Measurements from ENCODE around the gene GBGT1.

Gene GBGT1

GRCh38 chr9:133113949-133114885, 49.5 kb downstream of the GBGT1 start:
- DNase-seq (ENCODE audit: low read depth) = no peak

DNA sequence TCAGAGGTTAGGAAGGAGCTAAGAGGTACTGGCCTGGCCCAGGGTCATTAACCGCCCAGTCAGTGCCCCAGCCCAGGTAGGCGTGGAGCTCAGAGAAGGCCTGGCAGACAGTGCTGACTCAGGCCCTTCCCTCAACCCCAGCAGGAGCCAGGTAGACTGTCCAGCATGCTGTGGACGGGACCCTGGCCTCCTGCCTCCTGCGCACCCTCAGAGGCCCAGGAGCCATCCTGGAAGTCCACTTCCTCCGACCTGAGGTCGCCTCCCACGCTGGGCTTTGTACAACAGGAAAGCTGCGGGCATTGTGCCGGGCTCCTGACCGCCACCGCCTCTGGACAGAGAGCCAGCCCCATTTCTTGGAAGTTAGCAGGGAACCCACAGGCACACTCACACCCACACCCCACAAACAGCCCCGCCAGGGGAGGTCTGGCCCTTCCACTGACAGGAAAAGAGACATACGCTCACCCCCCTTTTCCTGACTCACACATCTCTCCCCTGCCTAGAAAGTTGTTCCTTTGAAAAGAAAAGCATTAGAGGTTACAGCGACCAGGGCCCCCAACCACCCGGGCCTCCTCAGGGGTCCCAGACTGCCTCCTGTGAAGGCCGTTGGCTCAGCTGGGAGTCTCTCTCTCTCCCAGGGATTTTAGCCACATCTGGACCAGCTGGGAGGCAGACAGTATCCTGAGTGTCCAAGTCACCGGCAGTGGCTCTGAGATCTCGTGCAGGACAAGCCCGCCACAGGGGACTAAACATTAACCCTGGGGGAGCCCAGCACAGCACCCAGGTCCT, 50.4 kb downstream of the GBGT1 start:
- no peak for DNase-seq (ENCODE audit: low read depth)

- DNase-seq (ENCODE audit: low read depth) = no peak
These were observed 51.1 kb downstream of the GBGT1 start for GRCh38 chr9:133112663-133113026.

- no peak for DNase-seq (ENCODE audit: low read depth)
These were observed 51.7 kb downstream of the GBGT1 start for GRCh38 chr9:133111808-133112662.

- no peak for DNase-seq (ENCODE audit: low read depth)
These were observed 53.6 kb downstream of the GBGT1 start for GRCh38 chr9:133109931-133110650.

DNA sequence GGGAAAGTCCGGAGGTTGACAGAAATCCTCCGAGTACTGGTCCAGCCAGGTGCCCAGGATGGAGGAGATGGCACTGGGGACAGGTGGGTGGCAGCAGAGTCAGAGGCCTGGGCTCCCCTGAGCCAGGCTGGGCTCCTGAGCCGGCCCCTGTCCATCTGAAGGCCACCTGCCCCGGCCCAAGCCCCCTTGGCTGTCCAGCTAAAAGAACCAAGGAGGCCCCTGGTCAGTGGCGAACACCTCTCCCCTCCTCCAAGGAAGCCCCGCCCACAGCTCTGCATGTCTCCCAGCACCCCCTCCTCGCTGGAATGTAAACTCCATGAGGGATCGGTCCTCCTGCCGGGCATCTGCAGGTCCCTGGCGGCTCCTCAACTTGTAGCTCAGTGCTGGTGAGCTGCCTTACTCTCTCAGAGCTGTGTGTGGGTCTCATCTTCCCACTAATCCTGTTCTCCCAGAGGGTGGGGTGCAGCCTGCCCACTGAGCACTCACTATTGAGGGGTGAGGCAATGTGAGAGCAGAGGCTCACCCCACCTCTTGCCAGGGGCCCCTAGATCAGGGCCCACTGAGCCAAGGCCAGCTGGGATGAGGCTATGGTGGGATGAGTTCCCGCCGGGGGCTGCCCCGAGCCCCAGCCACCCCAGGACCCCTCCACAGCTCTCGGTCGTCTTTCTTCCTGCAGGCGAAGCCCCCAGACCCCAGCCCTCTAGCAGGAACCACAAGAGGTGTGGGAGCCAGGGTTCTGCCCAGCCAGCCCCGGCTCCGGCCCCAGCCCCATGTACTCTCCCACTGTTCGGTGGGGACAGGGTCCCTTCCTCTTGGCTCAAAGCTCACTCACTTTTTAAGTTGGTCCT, 54.7 kb downstream of the GBGT1 start:
- DNase-seq (ENCODE audit: low read depth) = no peak

- no peak for DNase-seq (ENCODE audit: low read depth)
These were observed 55.5 kb downstream of the GBGT1 start for GRCh38 chr9:133107961-133108793.

GRCh38 chr9:133107245-133107722, 56.4 kb downstream of the GBGT1 start:
- no peak for DNase-seq (ENCODE audit: low read depth)

DNA sequence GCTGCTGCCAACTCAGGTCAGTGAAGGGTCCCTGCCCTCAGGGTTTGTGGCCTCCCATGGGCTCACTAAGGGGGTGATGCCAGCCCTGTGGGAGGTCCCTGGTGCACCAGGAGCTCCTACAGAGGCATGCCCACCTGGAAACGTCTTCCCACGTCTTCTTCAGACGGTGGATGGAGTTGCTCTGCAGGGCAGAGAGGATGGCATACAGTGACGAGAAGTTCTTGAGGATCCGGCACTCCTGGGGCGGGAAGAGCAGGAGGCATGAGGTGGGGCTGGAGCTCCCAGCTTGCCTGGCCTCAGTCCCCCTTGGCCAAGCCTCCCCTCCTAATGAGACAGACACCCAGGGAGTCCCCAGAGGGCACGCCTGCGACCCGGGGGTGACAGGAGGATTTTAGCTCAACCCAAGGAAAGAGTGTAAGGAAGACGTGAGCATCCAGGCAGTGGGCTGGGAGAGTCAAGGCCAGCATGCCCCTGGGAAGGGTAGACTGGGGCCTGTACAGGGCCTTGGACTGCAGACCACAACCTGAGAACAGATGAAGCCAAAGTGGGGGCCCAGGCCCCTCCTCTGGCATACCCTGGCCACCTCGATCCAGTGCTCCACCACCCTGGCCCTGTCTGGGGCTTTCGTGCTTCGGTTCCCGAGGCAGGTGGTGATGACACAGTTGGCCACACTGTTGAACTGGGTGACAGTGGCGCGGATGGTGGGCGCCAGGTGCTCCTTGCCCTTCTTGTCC, 57.0 kb downstream of the GBGT1 start:
- no peak for DNase-seq (ENCODE audit: low read depth)

DNA sequence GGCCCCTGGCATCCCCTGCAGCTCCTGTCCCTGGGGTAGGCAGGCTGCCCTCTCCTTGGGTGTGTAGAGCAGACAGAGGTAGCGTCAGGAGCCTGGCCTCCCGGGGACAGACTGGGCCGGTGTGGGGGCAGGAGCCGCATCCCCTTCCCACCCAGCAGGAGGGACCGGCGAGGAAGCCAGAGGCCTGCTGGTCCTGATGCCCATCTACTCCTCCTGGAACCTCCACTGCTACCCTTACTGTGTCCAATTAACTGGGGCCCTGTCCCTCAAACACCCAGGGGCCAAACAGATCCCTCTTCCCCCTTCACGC, 58.3 kb downstream of the GBGT1 start:
- no peak for DNase-seq (ENCODE audit: low read depth)

DNA sequence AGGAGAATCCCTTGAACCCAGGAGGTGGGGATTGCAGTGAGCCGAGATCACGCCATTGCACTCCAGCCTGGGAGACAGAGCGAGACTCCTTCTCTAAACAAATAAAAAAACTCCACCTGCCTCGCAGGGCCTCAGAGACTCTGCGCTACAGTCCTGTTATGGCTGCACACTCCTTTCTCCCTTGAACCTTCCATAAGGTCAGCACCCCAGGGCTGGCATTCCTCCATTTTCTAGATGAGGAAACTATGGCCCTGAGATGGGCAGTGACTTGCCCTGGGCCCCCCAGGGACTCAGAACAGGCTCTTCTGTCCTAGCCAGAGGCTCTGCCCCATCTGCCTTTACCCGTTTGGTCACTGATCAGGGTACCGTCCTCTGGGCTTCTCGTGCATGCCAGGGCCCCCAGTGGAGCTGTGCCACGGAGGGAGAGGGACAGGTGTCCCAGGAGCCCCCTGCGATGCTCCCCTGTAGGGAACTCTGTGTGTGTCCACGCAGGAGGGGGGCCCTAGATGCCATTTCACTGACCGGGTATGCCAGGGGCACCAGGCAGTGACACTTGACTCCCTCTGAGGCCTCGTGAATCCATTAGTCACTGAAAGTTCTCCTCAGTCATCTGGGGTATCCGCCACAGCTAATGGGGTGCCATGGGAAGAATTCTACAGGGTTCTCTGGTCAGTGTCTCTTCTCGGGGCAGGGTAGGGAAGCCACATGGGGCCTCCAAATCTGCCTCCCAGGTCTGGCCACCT, 58.8 kb downstream of the GBGT1 start:
- no peak for DNase-seq (ENCODE audit: low read depth)

DNA sequence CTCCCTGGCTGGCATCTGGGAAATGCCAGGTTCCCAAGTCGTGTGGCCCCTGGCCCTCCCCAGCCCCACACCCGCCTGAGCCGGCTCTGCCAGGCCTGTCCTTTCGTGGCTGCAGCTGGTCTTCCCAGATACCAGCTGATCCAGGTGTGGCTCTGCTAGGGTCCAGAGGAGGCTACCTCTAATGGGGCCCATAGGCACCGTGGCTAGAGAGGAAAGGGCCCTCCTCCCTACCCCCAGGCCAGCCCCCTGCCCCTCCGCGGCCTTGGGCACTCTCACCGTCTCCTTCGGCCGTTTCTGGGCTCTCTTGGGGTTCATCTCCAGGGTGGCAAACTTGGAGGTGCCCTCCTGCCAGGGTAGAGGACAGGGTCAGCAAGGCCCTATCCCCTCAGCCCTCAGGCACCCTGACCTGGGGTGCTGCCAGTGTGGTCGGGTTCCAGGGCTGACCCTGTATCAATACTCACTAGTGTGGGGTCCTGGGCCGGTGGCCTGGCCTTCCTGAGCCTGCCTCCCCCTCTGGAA, 59.7 kb downstream of the GBGT1 start:
- DNase-seq (ENCODE audit: low read depth) = no peak

DNA sequence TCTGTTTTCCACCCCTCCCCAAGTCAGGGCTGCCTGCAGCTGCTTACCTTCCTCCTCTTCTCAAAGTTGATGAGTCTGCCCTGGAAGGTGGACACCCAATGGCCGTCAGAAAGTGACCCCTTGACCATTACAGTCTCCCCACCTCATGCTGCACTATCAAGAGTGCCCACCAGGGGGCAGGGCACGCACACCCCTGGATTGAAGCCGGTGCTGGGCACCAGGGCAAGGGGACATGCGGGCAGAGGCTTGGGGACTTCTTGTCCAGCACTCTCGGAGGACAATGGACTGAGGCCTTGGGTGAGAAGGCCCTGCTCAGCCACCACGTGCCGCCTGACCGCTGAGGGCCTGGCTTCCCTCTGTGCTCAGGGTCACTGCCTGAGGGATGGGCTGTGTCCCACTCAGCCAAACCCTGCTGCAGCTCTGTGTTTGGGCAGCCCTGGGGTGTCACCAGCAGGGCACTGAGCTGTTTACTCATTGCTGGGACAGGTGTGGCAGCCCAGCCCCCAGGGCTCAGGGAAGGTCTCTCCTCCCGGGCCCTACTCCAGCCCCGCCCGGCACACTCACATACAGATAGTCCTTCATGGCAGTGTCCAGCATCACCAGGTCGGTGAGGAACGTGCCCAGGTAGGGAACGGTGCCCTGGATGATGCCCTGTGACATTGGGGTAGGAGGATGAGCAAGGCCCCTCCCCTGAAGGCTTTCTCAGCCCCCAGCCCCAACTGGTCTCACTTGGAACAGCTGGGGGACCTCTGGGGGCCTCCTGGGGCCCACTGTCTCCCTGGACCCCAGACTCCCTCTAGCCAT, 60.3 kb downstream of the GBGT1 start:
- DNase-seq (ENCODE audit: low read depth) = no peak

Measured in stimulated activated CD8-positive, alpha-beta memory T cell treated with anti-CD3 and anti-CD28 coated beads, Interleukin-7, amount 100 ng/mL, for 24 hours (primary cell).